ENCODE results near the gene AIG1.

The AIG1 gene

DNA sequence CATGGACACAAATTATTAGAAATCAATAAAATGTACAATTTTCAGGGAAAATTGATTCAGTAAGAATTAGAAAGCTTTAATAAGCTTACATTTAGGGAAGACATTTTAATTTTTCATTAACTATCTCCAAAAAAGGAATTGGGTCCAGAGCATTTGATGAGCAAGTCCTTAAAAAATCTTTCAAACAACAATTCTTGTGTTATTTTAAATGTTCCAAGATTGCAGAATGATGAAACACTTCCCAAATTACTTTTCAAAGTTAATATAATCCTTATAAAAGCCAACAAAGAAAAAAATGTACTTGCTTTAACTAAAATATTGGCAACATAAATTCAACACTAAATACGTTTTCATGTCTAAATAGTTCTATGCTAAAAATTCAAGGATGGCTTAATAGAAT lies 287.8 kb downstream of the AIG1 start:
- DNase-seq: no peak
- CTCF ChIA-PET: interaction anchor here (1.7 kb wide), 1 partner anchor 9 kb away, joined by 4 read pairs; no protein-coding TSS in a partner anchor
- Mint-ChIP-seq H3K4me1 (no peaks in the 10 kb centered on the region), H3K4me3 (no peak overlapping the region), H3K9me3 (no peaks in the 10 kb centered on the region), H3K27ac (no peak overlapping the region), H3K36me3 (no peaks in the 10 kb centered on the region), H3K27me3 (no peaks in the 10 kb centered on the region)

DNA sequence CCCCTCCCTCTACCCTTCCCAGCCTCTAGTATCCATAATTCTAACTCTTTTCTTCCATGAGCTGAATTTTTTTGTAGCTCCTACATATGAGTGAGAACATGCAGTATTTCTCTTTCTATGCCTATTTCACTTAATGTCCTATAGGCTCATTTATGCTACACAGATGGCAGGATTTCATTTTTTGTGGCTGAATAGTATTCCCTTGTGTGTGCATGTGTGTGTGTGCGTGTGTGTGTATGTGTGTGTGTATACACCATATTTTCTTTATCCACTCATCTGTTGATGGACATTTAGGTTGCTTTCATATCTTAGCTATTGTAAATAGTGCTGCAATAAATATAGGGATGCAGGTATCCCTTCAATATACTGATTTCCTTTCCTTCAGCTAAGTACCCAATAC lies 288.8 kb downstream of the AIG1 start:
- H3K36me3 Mint-ChIP-seq: no peaks in the 10 kb centered on the region
- no peak for DNase-seq
- no peak overlapping the region for H3K27ac Mint-ChIP-seq
- CTCF ChIA-PET: no interaction called here
- H3K9me3 Mint-ChIP-seq: no peaks in the 10 kb centered on the region
- no peak overlapping the region for H3K4me3 Mint-ChIP-seq
- H3K4me1 Mint-ChIP-seq: no peaks in the 10 kb centered on the region
- no peaks in the 10 kb centered on the region for H3K27me3 Mint-ChIP-seq

DNA sequence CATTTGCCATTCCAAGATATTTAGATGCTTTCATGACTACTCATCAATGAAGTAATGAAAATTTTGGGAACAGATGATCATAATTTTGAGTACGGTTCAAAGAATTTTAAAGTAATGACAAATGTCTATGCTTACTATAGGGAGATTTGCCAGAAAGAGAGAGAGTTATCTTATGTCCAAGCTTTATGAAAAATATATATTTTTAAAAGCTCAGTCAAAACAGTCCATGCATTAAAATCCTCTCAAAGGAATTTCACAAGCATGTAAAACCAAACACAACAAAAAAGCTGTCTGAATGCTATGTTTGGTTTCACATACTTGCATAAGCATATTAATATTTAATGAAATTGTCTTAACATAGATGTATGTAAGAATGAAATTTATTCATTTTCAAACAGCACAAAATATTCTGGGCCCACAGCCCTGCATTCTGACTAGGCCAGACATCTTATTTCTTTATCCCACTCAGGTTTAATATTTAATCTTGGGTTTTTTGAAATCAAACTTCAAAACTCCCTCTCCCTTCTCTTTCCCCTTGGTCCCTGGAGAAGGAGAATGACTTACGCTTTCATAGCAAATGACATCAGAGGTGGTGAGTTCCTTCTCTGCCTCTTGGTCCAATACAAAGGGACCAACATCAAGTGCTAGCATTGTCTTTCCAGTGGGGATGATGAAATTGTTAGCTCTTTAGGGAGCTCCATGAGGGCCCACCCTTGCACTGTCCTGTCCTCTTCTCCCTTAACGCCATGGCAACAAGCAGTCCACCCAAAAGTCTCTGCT lies 295.6 kb downstream of the AIG1 start:
- Mint-ChIP-seq H3K36me3 (no peaks in the 10 kb centered on the region), H3K4me3 (no peak overlapping the region), H3K9me3 (no peaks in the 10 kb centered on the region), H3K27ac (no peak overlapping the region), H3K4me1 (no peaks in the 10 kb centered on the region), H3K27me3 (peaks cover 5% of the 10 kb centered on the region)
- no peak for DNase-seq
- CTCF ChIA-PET: no interaction called here

GRCh38 chr6:143357152-143357551 lies 296.5 kb downstream of the AIG1 start:
- CTCF ChIA-PET: no interaction called here

GRCh38 chr6:143357561-143358255 lies 297.0 kb downstream of the AIG1 start:
- Mint-ChIP-seq H3K4me3 (no peak overlapping the region), H3K27me3 (peaks cover 5% of the 10 kb centered on the region), H3K9me3 (no peaks in the 10 kb centered on the region), H3K4me1 (no peaks in the 10 kb centered on the region), H3K36me3 (no peaks in the 10 kb centered on the region), H3K27ac (no peak overlapping the region)
- CTCF ChIA-PET: no interaction called here
- no peak for DNase-seq

More at GRCh38 chr6:143357152-143357551, 296.5 kb downstream of the AIG1 start:
- Mint-ChIP-seq H3K4me1 (no peaks in the 10 kb centered on the region), H3K4me3 (no peak overlapping the region), H3K27ac (no peak overlapping the region), H3K9me3 (no peaks in the 10 kb centered on the region), H3K36me3 (no peaks in the 10 kb centered on the region), H3K27me3 (peaks cover 5% of the 10 kb centered on the region)
- no peak for DNase-seq

DNA sequence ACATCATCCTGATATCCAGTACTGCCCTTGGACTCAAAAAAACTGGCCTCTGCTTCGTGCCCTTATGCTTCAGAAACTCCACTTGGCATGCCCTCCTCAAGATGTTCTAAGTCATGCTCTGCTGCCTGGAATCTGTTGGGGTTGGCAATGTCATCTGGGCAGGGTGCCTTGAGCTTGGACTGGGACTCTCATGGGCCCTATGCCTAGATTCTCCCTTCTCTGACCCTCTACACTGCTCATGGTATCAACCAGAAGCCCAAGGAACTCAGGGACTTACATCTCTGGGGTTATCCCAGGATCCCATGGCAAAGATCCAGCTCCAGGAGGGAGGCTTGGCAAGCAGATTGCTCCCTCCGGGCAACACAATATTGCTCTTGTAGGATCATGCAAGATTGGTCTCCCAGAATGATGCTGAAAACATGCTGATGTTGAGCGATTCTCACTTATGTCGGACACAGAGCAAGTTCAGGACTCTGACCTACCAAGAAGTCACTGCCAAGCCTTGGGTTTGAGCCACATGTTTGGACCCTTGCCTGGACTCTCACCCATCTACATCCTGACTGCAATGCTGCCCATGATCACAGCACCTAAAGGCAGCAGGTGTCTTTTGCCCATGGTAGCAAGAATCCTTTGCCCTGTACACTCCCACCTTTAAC lies 301.0 kb downstream of the AIG1 start:
- Mint-ChIP-seq H3K4me1 (no peaks in the 10 kb centered on the region), H3K36me3 (no peaks in the 10 kb centered on the region), H3K27me3 (no peaks in the 10 kb centered on the region), H3K4me3 (no peak overlapping the region), H3K9me3 (no peaks in the 10 kb centered on the region), H3K27ac (no peak overlapping the region)
- DNase-seq: no peak
- CTCF ChIA-PET: no interaction called here

- CTCF ChIA-PET: no interaction called here
- Mint-ChIP-seq H3K4me3 (no peak overlapping the region), H3K27ac (no peak overlapping the region), H3K4me1 (no peaks in the 10 kb centered on the region), H3K9me3 (no peaks in the 10 kb centered on the region), H3K27me3 (no peaks in the 10 kb centered on the region), H3K36me3 (no peaks in the 10 kb centered on the region)
- DNase-seq: no peak
These were observed 301.5 kb downstream of the AIG1 start for GRCh38 chr6:143362192-143362558.

DNA sequence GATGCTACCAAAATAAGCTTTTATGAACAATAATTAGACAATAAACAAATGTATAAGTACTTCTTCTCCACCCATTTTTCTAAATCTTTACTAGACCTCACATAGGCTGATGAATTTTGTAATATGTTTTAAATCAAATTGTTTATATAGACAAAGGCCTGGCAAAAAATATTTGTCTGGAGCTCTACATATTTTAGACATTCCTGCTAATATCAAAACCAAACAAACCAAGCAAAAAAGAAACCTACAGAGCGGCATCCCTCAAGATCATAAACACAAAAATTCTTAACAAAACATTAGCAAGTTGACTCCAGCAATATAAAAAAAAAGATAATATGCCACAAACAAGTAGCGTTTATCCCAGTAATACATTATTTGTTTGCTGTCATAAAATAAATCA lies 302.6 kb downstream of the AIG1 start:
- CTCF ChIA-PET: no interaction called here
- Mint-ChIP-seq H3K27ac (no peak overlapping the region), H3K9me3 (no peaks in the 10 kb centered on the region), H3K4me1 (no peaks in the 10 kb centered on the region), H3K4me3 (no peak overlapping the region), H3K27me3 (no peaks in the 10 kb centered on the region), H3K36me3 (no peaks in the 10 kb centered on the region)
- DNase-seq: no peak

DNA sequence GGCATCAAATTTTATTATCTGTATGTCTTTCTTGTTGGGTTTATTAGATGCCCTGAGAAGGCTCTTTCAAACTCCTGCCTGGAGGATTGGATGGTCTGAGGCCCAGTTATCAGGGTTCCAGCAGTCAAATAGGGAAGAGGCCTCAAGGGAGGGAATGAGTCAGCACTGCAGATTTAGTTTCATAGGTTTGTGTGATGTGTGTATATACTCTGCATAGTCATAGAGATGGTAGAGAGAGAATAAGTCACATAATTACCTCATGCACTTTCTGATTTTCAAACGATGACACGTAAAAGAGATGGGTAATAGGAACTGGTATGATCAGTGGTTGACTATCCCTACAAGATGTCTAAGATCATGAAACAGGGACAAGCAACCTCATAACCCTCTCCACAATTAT lies 307.7 kb downstream of the AIG1 start:
- Mint-ChIP-seq H3K36me3 (no peaks in the 10 kb centered on the region), H3K4me3 (no peak overlapping the region), H3K4me1 (no peaks in the 10 kb centered on the region), H3K9me3 (no peaks in the 10 kb centered on the region), H3K27ac (no peak overlapping the region), H3K27me3 (peaks cover 4% of the 10 kb centered on the region)
- CTCF ChIA-PET: no interaction called here
- DNase-seq: no peak

DNA sequence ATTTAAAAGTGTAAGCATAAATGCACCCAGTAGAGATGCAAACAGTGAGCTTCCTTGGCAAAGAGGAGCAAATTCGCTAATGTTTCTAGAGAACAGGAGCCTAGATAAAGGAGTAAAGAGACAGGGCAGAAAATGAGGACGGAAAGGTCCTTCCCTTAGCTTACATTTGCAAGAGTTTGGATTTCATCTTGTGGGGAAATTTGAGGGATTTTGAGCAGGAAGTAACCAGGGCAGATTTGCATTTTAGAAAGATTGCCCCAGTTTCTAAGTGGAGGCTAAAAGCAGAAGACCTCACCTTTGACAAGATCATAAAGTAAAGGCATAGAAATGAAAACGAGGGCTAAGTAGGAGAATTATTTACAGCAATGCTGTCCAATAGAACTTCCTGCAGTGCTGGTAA lies 309.3 kb downstream of the AIG1 start:
- peaks cover 4% of the 10 kb centered on the region for H3K27me3 Mint-ChIP-seq
- H3K9me3 Mint-ChIP-seq: no peaks in the 10 kb centered on the region
- DNase-seq: no peak
- no peaks in the 10 kb centered on the region for H3K4me1 Mint-ChIP-seq
- no peak overlapping the region for H3K27ac Mint-ChIP-seq
- CTCF ChIA-PET: interaction anchor here (1.2 to 1.3 kb wide), 2 partner anchors 57 to 804 kb away, joined by 3 read pairs; no protein-coding TSS in a partner anchor
- no peak overlapping the region for H3K4me3 Mint-ChIP-seq
- no peaks in the 10 kb centered on the region for H3K36me3 Mint-ChIP-seq

- DNase-seq: no peak
- Mint-ChIP-seq H3K9me3 (no peaks in the 10 kb centered on the region), H3K4me1 (no peaks in the 10 kb centered on the region), H3K36me3 (no peaks in the 10 kb centered on the region), H3K27ac (no peak overlapping the region), H3K4me3 (no peak overlapping the region), H3K27me3 (peaks cover 8% of the 10 kb centered on the region)
- CTCF ChIA-PET: interaction anchor here (1.3 kb wide), 1 partner anchor 56 kb away, joined by 3 read pairs; no protein-coding TSS in a partner anchor
These were observed 310.2 kb downstream of the AIG1 start for GRCh38 chr6:143370812-143371370.

DNA sequence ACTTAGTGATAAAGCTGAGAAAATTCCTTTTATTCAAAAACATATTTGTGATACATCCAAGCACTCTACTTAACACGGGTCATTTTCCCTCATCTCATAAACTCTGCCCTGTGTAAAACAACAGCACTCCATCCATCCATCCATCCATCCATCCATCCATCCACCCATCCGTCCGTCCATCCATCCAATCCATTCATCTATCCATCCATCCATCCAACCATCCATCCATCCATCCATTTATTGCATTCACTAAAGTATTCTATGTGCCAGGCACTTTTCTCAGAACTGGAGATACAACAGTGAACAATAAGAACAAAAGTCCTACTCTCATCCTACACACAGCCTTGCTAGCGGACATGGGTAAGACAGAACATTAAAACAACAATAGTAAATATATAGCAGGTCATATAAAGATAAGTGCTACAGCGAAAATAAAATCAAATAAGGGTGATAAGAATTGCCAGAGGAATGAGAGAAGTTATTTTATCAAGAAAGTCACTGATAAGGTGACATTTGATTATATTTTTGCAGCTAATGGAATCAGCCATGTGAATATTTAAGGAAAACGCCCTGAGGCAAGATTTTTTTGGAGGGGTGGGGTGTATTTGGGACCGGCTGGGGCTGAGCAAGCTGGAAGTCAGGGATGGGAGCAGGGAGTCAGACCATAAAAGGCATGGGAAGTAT lies 311.7 kb downstream of the AIG1 start:
- Mint-ChIP-seq H3K4me3 (no peak overlapping the region), H3K27me3 (peaks cover 8% of the 10 kb centered on the region), H3K36me3 (no peaks in the 10 kb centered on the region), H3K4me1 (no peaks in the 10 kb centered on the region), H3K27ac (no peak overlapping the region), H3K9me3 (no peaks in the 10 kb centered on the region)
- CTCF ChIA-PET: no interaction called here
- no peak for DNase-seq

DNA sequence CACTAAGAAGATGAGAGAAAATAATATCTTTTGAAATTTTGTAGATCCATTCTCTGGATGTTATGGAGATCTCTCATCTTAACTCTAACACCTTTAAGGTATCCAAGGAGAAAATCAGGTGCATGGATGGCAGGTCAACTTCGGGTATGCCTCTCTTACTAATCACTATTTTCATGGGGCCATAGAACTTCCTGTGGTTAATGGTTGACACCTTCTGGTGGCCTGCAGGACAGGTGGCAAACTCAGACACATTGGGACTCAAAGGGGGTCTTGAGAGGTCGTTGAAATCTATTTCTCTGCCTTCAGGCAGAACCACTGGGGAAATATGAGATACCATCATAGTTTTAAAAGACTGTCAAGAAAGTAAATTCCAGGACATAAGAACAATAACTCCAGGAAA lies 313.3 kb downstream of the AIG1 start:
- CTCF ChIA-PET: interaction anchor here (0.6 to 1.1 kb wide), 2 partner anchors 31 to 681 kb away, joined by 3 read pairs; no protein-coding TSS in a partner anchor
- no peaks in the 10 kb centered on the region for H3K36me3 Mint-ChIP-seq
- no peak overlapping the region for H3K27ac Mint-ChIP-seq

GRCh38 chr6:143375022-143375585 lies 314.4 kb downstream of the AIG1 start:
- DNase-seq: no peak
- Mint-ChIP-seq H3K27me3 (peaks cover 13% of the 10 kb centered on the region), H3K4me3 (no peak overlapping the region), H3K36me3 (no peaks in the 10 kb centered on the region), H3K9me3 (peaks cover 3% of the 10 kb centered on the region), H3K4me1 (no peaks in the 10 kb centered on the region), H3K27ac (no peak overlapping the region)
- CTCF ChIA-PET: no interaction called here

More for the DNA sequence above, 313.3 kb downstream of the AIG1 start:
- Mint-ChIP-seq H3K9me3 (peaks cover 3% of the 10 kb centered on the region), H3K4me3 (no peak overlapping the region), H3K27me3 (peaks cover 8% of the 10 kb centered on the region), H3K4me1 (no peaks in the 10 kb centered on the region)
- DNase-seq: no peak

Data from activated naive CD4-positive, alpha-beta T cell treated with anti-CD3 and anti-CD28 coated beads, Interleukin-2, amount 10 ng/mL, durations not matched to agents 7 days and 5 days (primary cell).